Sigmoid colon (tissue), 7 donors: Measurements from ENCODE around the gene ZNF496. TPM values are rescaled to one million over a fixed set of nuclear protein-coding genes. Genes with fewer than 3 reads are reported as not detected.

Experiments used
- DNase-seq: peaks from one replicate; pipeline ENCODE4 v3.0.0-alpha.2; 2019
- H3K27ac ChIP-seq, 4 donors: fragments of 200-600 bp; sonication (generic); one replicate each; pipeline ENCODE4 v1.5.1; 2016 to 2019; ENCODE audit warnings: mild to moderate bottlenecking in 1 of 4
- H3K27me3 ChIP-seq, 3 donors: fragments of 200-600 bp; sonication (generic); one replicate each; pipeline ENCODE4 v1.5.1; 2019; ENCODE audit warnings: mild to moderate bottlenecking in 1 of 3
- H3K36me3 ChIP-seq, 4 donors: fragments of 200-600 bp; sonication (generic); one replicate each; pipeline ENCODE4 v1.5.1; 2016 to 2019
- H3K4me1 ChIP-seq, 4 donors: fragments of 200-600 bp; sonication (generic); one replicate each; pipeline ENCODE4 v1.5.1; 2017 to 2019
- H3K4me3 ChIP-seq, 4 donors: fragments of 200-600 bp; sonication (generic); one replicate each; pipeline ENCODE4 v1.5.1; 2017 to 2019; ENCODE audit warnings: mild to moderate bottlenecking in 2 of 4, moderate library complexity in 1 of 4
- H3K9me3 ChIP-seq, 4 donors: fragments of 200-600 bp in 3 of 4; sonication (generic) in 3 of 4; one replicate each; pipeline versions ENCODE4 v1.5.1 to v1.6.1; 2013 to 2019
- CTCF ChIP-seq, 4 experiments: fragments of 450-650 bp in 3 of 4; fragments of 200-600 bp in 1 of 4; IDR thresholded peaks; one replicate each; pipeline ENCODE4 v1.5.1; 2016 to 2019; ENCODE audit warnings: antibody characterized with exemption in 4 of 4, mild to moderate bottlenecking in 3 of 4, moderate library complexity in 2 of 4
- EP300 ChIP-seq, 4 donors: sonication (generic); formaldehyde crosslinking; IDR thresholded peaks; one replicate each; pipeline ENCODE4 v1.6.1; 2017; ENCODE audit warnings: antibody characterized with exemption in 4 of 4
- POLR2A ChIP-seq, 2 donors: fragments of 450-650 bp; IDR thresholded peaks; one replicate each; pipeline ENCODE4 v1.6.1; 2016; ENCODE audit warnings: antibody characterized with exemption in 2 of 2, mild to moderate bottlenecking in 2 of 2, moderate library complexity in 2 of 2
- POLR2AphosphoS5 ChIP-seq, 4 donors: sonication (generic); formaldehyde crosslinking; IDR thresholded peaks; one replicate each; pipeline ENCODE4 v1.6.1; 2017; ENCODE audit warnings: antibody characterized with exemption in 4 of 4
- WGBS, 2 donors: extraction: QIAGEN DNeasy Blood & Tissue Kit; methylation state at CpG; one replicate each; pipeline ENCODE4 v1.1.7; 2013; 5-methylcytosine and 5-hydroxymethylcytosine counted together
- intact Hi-C: fragments of 100-400 bp; cut with DNase I; formaldehyde crosslinking; loops from one replicate; pipeline ENCODE4 v1.15.1; 2023
- polyA plus RNA-seq, 3 donors: library from polyadenylated mRNA; stranded (reverse); fragments of 200-250 nt; gene quantifications; one replicate each; pipeline ENCODE4 v1.2.3, GENCODE V29; 2013
- total RNA-seq, 4 donors: library from RNA; depleted of rRNA; stranded (reverse); fragments of >200 nt; gene quantifications; one replicate each; pipeline ENCODE4 v1.1.0, GENCODE V29; 2016
- donor health status: healthy with polysubstance abuse.
- donor health status: Bipolar disorder and iron deficiency.
- donor health status: healthy.

ZNF496 gene
- total and polyA plus RNA-seq, 7 donors: 3.2 to 70.7 (median 31.6) TPM

DNA sequence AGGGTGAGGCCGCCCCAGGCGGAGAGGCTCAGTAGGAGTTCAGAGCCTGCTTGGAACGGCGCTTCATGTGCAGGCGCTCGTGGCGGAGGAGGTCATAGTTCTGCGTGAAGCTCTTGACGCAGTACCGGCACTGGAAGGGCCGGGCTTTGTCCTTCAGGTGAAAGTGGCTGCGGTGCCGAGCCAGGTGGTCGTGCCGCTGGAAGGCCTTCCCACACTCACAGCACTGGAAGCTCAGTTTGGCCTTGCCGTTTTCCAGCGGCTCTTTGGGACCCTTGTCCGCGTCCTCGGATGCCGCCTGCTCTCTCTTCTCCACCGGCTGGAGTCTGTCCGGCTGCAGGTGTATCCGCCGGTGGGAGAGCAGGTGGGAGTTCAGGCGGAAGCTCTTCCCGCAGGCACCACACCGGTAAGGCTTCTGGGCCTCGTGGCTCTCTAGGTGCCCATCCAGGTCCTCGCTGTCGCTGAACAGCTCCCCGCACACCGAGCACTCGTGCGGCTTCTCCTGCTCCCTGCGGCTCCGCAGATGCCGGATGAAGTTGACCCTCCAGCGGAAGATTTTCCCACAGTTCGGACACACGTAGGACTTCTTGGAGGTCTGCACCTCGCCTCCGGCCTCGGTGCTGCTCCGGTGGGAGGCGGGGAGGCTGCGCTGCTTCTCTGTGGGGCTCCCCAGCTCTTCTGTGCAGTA, 31.0 kb downstream of the ZNF496 start:
- Histone ChIP-seq H3K27ac (no peak overlapping the region), H3K36me3 (peaks cover 0 to 61% (median 20%) of the 10 kb centered on the region in 4 donors)
- 98% methylated on average over 47 of the region's 47 CpGs for WGBS, 2 donors

DNA sequence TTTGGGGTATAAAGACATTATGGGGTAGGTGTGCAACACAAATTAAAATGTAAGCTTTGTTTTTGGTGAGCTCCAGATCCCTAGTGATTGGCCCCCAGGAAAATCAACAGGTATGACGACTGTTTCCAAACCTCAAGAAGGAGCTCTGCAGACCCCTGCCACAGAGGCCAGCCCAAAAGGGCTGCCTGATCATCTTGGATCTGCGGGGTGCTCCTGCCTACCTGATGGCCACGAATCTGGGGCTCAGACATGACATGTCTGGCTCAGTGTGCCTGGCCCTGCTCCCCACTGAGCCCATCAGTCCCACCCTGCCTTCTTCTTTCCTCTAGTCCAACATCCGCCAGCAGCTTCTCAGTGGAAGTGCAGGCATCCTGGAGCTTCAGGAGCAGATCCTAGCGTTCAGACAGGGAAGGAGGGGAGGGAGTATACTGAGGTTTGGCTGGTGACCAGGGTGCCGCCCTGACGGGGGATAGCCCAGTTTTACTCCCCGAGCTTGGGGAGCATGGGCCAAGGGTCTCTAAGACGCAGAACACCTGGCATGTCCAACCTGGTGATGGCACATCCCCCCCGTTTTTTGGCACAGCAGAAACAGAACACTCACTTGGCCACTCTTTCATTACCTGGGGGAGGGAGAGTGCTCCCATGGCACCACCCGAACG, 31.8 kb downstream of the ZNF496 start:
- Histone ChIP-seq H3K9me3 (no peaks in the 10 kb centered on the region), H3K27me3 (no peaks in the 10 kb centered on the region), H3K27ac (no peak overlapping the region), H3K4me1 (no peaks in the 10 kb centered on the region), H3K4me3 (no peak overlapping the region), H3K36me3 (peaks cover 0 to 53% (median 20%) of the 10 kb centered on the region in 4 donors)
- whole genome bisulfite sequencing, 2 donors: 92 to 93% methylated on average over 12 of the region's 12 CpGs
- DNase-seq: no peak
- TF ChIP-seq EP300 (IDR thresholded peaks at IDR 0.05) (no peak), CTCF (IDR thresholded peaks at IDR 0.05) (no peak), POLR2A (IDR thresholded peaks at IDR 0.05) (no peak), POLR2AphosphoS5 (IDR thresholded peaks at IDR 0.05) (no peak)
- intact Hi-C loops: no loop called here

More for the DNA sequence above, 31.0 kb downstream of the ZNF496 start:
- Histone ChIP-seq H3K4me3 (no peak overlapping the region), H3K27me3 (no peaks in the 10 kb centered on the region), H3K4me1 (no peaks in the 10 kb centered on the region), H3K9me3 (no peaks in the 10 kb centered on the region)
- TF ChIP-seq POLR2A (IDR thresholded peaks at IDR 0.05) (no peak), CTCF (IDR thresholded peaks at IDR 0.05) (no peak), EP300 (IDR thresholded peaks at IDR 0.05) (no peak), POLR2AphosphoS5 (IDR thresholded peaks at IDR 0.05) (no peak)
- no peak for DNase-seq
- intact Hi-C loops: no loop called here

GRCh38 chr1:247298701-247299100, 33.0 kb downstream of the ZNF496 start:
- Histone ChIP-seq H3K27ac (no peak overlapping the region), H3K9me3 (no peaks in the 10 kb centered on the region), H3K27me3 (no peaks in the 10 kb centered on the region), H3K4me3 (no peak overlapping the region), H3K4me1 (no peaks in the 10 kb centered on the region), H3K36me3 (peaks cover 0 to 41% (median 19%) of the 10 kb centered on the region in 4 donors)
- WGBS, 2 donors: 23 to 70% methylated on average over 4 of the region's 4 CpGs
- TF ChIP-seq CTCF (IDR thresholded peaks at IDR 0.05) (no peak), EP300 (IDR thresholded peaks at IDR 0.05) (no peak), POLR2A (IDR thresholded peaks at IDR 0.05) (no peak), POLR2AphosphoS5 (IDR thresholded peaks at IDR 0.05) (no peak)
- no peak for DNase-seq
- intact Hi-C loops: no loop called here

DNA sequence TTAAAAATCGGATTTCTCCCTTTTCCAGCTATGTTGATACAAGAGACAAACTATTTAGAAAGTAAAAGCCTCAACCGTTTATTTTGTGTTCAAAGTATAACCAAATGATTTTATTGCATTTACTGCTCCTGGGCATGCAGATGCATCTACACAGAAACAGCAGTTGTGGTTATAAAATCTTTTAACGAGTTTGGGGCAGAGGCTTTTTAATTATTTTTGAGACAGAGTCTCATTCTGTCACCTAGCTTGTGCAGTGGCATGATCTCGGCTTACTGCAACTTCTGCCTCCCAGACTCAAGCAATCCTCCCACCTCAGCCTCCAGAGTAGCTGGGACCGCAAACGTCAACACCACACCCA, 33.6 kb downstream of the ZNF496 start:
- Histone ChIP-seq H3K9me3 (no peaks in the 10 kb centered on the region), H3K4me3 (no peak overlapping the region), H3K27ac (no peak overlapping the region), H3K27me3 (no peaks in the 10 kb centered on the region), H3K36me3 (peaks cover 0 to 35% (median 16%) of the 10 kb centered on the region in 4 donors), H3K4me1 (no peaks in the 10 kb centered on the region)
- 13 to 60% methylated on average over 6 of the region's 6 CpGs for WGBS, 2 donors
- intact Hi-C loops: no loop called here
- no peak for DNase-seq
- TF ChIP-seq POLR2A (IDR thresholded peaks at IDR 0.05) (no peak), CTCF (IDR thresholded peaks at IDR 0.05) (no peak), POLR2AphosphoS5 (IDR thresholded peaks at IDR 0.05) (no peak), EP300 (IDR thresholded peaks at IDR 0.05) (no peak)
